ENCODE data around the gene ROMO1.

The ROMO1 gene

DNA sequence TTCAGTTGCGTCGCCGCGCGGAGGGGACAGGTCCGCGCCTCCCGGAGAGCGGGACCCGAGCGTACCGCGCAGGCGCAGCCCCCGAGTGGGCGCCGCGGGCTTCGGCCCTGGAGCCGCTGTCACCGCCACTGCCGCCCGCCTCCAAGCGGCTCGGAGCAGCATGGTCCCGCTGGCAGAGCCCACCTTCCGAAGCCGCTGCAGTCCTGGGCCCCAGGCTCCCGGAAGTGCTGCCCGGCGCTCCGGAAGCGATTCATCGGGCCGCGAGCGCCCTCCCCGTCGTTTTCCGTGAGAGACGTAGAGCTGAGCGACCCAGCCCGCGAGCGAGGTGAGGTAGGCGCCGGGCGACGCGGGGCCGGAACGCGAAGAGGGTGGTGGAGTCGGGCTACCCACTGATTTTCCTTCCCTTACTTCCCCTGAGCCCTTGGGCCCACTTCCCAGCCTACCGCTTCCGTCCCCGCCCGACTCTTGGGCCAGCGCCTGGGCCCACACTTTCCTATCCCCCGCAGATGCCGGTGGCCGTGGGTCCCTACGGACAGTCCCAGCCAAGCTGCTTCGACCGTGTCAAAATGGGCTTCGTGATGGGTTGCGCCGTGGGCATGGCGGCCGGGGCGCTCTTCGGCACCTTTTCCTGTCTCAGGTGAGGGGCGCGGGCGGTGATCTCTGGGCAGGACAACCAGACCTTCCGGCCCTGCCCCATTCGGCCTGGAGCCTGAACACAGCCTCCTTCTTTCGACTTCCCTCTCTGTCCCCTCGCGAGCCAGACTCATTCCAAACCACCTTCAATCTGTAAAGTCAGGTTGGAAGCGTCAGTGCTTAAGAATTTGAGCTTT lies at the start of gene ROMO1, which contains the start of gene NFS1:
ROMO1 (plus strand) TSS at position 279 of the 830 bp plus-strand sequence; CDS start at position 507, 228 bp downstream.
NFS1 (minus strand) TSS at position 226 of the 830 bp plus-strand sequence; CDS start at position 162, 64 bp downstream.
- DNase-seq = peak; percentile 33 to 91 (median 78)

DNA sequence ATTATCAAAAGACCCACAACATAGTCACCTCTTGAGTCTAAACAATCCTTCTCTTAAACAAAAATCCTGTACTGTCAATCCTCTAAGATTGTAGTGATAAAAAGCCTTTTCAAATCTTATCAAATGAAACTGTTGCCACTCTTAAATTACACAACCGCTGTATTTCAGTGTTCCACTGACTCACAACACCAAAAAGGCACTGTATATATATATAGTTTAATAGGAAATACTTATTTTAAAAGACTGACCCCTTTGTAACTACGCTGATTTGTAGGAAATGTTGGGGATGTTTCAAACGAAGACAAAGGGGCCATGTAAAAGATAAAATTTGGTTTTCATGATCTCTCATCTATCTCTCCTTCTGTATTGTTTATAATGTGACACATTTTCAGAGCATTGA lies 48.6 kb upstream of the ROMO1 start:
- DNase-seq = no peak

DNA sequence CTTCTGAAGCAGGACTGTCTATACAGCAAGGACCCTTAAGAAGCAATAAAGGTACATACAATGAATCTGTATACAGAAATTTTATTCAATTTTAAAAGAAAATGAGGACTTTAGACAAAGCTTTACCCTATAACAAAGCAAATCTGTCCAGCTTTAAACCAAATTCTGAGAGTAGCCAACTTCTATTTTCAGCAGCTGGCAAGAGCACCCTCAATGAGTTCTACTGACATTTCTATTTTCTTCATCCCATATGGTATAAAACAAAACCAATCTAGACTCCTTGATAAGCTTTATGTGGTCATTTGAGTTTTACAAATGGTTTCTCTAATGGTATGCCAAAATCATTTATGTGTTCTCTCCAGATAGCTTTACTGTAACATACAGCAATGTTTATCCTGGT lies 47.2 kb upstream of the ROMO1 start:
- no peak for DNase-seq

DNA sequence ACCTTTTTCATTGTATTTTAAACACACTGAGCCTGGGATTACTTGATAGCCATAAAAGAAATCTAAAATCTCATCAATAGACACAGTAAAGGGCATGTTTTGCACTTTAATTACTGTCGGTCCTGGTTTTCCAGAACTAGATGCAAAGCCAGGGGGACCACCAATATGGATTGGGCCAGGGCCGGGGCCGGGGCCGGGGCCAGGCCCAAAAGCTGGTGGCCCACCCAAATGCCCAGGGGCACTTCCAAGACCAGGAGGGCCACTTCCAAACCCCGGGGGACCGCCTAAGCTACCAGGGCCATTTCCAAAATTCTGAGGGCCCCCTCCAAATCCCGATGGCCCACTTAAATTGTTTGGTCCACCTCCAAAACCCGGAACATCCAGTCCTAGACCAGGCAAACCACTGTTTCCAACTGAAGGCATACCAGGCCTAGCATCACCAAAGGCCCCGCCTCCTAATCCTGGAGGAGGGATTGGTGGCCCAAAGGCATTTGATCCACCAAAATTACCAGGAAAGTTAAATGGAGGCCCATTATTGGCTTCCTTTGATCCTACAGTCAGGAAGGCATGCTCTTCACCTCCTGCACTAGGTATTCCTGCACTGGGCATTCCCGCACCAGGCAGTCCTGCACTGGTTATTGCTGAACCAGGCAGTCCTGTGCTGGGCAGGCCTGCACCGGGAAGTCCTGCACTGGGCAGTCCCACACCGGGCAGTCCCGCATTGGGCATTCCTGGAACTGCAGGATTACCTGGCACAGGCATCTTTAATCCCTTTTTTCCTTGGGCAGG lies 46.4 kb upstream of the ROMO1 start:
- DNase-seq = no peak

DNA sequence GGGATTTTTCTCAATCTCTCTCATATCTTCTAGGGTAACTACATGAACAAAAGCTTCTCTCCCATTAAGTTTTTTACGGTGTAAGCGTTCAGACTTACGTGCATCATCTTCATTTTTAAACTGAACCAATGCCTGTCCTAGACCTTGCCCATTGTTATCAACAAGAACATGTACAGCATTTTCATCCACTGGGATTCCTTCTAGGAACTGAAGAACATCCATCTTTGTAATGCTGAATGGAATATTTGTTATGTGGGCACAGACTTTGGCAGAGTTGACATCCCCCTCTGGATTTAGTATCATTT lies 45.8 kb upstream of the ROMO1 start:
- DNase-seq = no peak

DNA sequence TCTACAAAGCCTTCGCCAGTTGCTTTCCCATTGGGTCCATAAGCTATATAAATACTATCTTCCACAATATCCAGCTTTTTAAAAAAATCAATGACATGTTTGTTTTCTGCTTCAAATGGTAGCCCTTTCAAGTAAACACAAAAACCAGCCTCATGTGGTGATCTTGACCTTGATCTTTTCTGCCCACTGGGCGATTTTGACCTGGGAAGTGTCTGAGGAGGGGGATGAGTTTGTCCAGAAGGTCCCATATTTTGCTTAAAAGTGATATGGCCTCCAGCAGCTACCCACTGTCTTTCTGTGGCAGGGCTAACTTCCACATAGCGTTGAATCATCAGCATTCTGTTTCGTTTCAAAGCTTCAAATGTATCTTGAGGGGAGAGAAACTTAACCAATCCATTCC lies 45.3 kb upstream of the ROMO1 start:
- no peak for DNase-seq

DNA sequence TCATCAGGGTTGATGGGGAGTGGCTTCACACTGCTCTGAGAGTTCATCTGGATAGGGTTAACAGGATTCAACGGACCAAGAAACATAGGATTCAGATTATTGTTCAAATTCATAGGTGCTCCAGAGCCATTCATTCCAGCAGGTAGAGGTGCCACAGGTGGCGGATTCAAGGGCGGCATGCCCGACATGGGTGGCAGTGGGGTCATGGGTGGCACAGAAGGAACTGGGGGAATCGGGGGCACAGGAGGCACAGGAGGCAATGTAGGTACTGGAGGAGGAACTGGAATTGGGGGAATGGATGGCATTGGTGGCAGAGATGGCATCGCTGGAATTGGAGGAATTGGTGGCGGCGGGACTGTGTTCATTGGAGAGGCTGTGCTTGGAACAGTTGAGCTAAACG lies 44.8 kb upstream of the ROMO1 start:
- DNase-seq = no peak

DNA sequence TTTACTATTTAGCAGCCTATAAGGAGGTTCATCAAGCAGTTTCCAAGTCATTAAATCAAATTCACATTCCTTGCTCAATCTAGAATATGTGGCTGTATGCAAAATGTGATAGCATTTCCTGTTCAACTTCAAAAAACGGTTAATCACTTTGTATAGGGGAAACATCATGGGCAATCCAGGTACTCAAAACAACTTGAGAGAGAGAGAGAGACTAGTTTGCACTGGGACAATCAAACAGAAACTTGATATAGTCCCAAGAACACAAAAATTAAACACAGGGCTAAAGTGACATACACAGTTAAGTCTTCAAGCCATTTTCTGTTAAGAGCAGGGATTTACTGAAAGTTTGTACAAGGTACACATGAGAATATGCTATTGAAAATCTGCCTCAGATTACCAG lies 41.9 kb upstream of the ROMO1 start:
- DNase-seq = no peak

DNA sequence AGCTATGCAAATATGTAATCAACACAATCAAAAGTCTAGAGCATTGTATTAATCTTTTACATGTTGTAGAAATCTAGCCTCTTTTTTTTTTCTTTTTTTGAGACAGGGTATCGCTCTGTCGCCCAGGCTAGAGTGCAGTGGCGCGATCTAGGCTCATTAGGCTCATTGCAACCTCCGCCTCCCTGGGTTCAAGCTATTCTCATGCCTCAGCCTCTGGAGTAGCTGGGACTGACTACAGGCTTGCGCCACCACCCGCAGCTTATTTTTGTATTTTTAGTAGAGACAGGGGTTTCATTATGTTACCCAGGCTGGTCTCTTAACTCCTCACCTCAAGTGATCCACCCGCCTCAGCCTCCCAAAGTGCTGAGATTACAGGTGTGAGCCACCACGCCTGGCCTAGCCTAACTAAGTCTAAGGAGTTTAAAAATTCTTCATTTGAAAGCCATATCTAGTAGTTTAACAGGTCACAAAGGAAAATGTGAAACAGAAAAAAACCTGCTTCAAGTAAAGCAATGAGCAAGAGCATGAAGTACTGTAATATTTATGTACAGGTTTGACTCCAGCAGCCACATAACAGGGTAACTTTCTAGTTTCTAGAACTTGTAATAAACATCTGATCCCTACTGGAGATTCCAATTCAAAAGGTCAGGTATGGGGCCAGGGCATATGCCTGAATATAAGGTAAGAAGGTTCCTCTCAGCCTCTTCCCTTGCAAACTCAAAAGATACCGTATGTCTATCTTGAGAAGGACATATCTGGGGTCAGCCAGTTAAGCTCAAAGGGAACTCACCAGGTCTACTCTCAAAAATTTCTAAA lies 38.9 kb upstream of the ROMO1 start:
- DNase-seq = no peak

DNA sequence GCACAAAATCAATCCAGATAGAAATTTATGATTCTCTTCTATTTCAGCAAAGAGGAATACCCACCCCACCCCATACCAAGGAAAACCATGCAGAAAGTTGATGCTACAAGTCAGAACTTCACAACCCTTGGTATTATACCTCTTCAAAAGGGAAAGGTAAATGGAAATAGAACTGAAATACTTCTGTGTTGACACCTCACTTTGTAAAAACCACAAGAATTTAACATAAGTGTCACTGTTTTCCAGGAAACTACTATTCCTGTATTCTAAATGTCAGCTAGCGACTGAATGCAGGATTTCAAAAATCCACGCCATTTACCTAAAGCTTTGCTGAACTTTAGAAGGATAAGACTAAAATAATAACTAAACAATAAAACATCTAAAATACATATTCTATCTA lies 38.2 kb upstream of the ROMO1 start:
- DNase-seq = no peak

DNA sequence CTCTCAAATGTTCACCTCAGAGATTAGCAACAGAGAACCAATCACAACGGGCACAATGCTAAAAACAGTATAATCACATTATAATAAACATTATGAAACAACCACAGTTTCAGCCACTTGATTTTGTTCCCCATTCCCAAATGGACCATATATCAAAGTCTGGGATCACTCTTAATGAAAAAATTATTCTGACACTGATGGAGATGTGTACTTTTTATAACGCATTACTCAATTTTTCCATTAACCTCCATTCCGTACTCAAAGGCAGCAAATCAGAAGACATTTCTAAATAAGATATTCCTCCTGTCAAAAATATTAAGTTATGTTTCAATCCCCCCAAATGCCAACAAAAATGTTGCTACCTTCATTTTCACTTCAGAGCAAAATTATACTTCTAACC lies 37.3 kb upstream of the ROMO1 start:
- no peak for DNase-seq

DNA sequence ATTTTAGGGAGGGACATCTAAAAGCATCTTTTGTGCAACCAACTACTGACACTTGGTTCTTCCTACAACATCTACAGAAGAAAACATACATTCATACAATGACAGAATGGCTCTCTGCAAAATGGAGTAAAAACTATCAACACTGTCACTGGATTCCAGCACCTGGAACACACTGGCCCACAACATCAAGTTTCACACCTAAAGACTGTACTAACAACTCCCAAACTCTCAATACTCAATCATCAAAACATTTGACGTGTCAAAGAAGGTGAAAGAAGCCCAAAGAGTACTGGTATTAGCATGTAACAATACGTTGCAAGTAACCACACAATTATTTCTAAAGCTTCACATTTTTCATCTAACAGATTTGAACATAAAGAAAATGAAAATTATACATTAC lies 36.7 kb upstream of the ROMO1 start:
- DNase-seq = no peak

DNA sequence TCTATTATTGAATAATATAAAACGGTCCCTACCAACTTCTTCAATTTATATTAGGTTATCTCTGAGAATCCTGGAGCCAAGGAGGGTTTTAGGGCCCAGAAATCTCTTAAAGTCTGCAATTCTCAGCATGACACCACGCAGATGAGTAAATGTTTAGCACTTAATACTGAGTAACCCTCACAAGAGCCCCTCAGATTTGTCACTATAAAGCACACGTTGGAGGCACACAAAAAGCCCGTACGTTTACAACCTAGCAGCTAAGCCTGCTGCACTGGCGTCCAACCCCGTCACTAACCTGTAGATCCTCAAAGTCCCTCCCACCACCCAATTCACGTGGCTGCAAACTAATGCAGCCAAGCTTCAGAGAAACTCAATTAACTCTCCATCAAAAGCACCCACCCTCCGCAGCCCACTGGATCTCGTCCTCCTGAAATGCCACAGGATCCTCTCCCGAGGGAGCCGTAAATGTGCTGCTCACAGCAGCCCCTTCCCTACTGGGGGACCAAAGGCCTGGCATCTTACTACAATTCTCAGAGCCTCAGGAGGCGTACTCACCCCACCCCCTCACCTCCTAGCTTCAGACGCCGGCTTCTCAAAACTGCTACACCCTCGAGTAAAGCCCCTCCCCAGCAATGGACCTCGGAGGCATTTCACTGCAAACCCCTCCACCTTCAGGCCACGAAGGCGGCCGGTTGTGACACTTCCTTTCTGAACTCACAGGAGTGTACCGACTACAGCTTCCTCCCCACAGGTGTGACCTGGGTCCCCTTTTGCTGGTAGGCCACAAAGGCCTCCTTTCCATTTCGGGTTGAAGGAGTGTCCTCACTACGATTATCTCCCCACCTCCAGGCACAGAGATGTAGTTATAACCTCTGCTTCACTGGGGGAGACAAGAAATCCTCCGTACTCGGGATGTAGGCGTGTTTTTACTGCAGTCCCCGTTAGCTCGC lies 35.4 kb upstream of the ROMO1 start:
- peak in 38 of 58 donors; percentile 1 to 66 (median 31) for DNase-seq

DNA sequence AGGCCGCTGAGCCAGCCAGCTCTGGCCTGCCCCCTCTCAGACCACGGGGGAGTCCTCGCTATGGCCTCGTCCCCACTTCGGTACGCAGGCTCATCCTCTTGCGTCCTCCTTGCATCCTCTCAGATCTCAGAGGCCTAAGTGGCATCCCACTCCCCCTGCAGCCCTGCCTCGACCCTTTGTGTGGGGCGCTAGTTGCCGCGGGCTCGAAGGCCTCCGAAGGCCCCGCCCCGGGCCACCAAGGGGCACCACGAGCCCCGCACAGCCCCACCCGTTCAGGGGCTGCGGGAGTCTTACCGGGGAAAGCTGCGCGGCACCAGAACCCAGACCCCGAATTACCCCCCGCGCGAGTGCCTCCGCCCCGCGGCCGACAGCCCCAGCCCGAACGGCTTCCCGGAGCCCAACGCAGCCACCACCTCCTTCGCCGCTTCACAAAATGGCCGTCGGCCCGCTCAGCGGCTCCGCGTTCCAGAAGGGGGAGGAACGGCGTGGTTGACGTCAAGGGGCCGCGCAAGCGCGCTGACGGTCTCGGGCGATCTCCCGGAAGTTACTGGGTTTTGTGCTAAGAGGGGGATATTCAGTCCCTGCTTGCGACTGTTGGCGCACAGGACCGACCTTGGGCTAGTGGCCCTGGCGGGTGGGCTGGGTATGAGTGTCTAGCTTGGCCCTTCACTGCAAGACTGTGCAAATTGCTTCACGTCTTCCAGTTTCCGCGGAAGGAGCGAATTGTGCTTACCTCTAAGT lies 34.6 kb upstream of the ROMO1 start, which contains the start of the genes CPNE1 and RBM12:
CPNE1 (minus strand) TSS at position 435 of the 741 bp plus-strand sequence. CDS start 31,977 bp downstream, outside the sequence.
RBM12 (minus strand) TSS at position 435 of the 741 bp plus-strand sequence. CDS start 9,578 bp downstream, outside the sequence.
- DNase-seq = peak; percentile 15 to 94 (median 89)

DNA sequence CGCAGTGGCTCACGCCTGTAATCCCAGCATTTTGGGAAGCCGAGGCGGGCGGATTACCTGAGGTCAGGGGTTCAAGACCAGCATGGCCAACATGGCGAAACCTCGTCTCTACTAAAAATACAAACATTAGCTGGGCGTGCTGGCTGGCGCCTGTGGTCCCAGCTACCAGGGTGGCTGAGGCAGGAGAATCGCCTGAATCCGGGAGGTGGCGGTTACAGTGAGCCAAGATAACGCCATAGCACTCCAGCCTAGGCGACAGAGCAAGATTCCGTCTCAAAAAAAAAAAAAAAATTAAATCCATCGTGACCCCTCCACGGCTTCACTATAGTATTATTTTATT lies 33.3 kb upstream of the ROMO1 start:
- DNase-seq = no peak

DNA sequence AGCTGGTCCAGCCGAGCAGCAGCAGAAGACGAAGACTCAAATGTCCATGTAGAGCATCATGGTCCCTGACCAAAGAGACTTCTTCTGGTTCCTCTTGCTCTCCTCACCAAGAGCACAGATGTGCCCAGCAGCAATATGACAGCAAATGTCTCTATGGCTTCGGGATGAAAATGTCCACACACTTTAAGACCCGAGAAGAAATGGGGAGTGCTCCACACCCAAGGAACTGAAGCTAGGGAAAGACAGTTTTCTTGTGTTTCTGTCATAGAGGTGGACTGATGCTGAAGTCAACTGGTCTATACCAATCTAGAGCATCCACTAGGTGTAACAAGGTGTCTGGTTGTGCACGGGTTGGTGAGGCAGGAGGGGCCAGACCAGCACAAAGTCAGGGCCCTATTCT lies 30.0 kb upstream of the ROMO1 start:
- DNase-seq = no peak

DNA sequence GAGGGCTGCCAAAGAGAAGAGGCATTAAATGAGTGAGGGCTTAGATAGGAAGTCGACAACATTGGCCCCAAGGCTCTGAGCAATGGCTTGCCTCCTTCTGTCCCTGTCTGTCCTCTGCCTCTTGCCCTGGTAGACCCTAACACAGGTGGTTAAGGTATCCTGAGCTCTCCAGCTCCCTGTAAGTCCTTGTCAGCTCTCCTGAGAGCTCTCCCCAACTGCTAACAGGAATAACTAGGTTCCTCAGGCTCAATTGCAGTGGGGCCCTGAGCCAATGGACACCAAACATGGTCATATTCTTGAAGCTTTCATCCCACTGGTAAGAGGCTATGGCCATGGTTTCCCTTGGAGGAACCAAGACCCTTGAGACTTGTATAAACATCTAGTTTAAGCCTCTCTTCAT lies 29.5 kb upstream of the ROMO1 start:
- DNase-seq = no peak

DNA sequence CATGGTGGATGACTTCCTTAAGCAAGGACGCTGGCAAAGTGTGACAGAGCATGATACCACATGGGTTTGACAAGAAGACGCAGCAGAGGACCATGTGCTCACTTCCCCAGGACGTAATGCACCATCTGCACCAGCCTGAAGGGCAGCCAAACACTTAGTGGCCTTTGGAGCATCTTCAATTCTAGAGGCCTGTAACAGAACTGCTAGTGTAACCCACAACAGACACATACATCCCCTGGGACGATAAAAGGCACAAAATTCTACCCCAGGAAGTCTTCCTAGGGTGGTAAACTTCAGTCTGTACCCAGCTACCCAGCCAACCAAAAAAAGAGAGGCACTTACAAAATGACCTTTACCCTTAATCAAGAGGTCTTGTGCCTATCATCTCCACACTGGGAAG lies 25.3 kb upstream of the ROMO1 start:
- DNase-seq = no peak

DNA sequence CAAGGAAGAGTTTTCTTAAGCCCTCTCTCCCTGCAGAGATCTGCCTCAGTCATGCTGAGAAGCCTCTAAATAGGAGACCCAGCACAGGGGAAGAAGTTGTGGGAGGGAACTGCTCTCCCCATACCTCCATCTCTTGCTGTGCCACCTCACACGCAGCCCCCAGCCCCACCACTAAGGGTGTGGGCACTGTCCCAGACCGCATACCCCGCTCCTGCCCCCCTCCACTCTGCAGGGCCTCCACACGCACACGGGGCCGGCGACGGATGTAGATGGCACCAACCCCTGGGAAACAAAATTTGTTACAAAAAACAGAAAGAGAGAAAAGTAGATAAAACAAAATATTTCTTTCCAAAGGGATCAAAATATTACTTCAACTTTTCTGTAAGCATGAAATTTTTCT lies 24.3 kb upstream of the ROMO1 start:
- DNase-seq = no peak

Measured in anterior cingulate cortex (tissue), 58 donors.